GM21619 (cell line): ENCODE measurements around the gene CELF4.

Experiments used
- ATAC-seq: cut with Tn5 transposase; IDR thresholded peaks from one replicate; pipeline ENCODE4 v1.9.1; 2021; ENCODE audit not compliant: unreplicated experiment

CELF4 gene

DNA sequence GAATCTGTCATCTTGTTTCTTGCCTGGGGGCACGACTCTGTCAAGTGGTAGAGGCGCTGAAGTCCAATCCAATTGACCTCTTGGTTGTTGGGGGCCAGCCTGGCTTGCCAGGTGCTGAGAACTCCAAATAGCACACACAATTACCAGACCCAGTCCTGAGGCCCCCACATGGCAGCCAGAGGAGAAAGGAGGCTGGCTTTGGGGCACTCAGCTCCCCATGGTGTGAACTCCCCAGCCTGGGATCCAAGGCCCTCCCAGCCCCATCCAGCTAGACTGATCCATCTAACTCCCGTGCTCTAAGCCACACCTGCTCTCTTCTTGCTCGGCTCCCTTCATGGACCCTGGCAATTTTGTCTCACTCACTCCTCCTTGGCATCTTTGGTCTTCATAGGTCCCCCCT is 170.0 kb downstream of the CELF4 start:
- ATAC-seq = no peak

DNA sequence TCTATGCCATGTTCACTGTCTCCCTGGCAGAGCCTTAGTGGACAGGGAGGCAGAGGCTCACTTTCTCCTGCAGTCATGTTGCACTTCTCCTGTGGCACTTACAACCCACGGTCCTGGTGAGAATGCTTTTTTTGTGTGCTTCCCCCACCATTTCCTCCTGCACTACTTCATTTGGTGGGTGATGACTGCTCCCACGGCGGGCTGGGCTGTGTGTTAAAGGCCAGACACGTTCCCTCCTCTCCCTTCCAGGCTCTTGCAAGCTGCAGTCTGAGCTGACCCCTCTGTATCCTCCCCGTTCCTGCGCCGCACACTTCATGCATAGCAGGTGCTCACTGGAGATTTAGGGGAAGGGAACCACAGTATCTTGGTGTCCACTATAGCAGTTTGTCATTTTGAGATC is 170.5 kb downstream of the CELF4 start:
- ATAC-seq = no peak

DNA sequence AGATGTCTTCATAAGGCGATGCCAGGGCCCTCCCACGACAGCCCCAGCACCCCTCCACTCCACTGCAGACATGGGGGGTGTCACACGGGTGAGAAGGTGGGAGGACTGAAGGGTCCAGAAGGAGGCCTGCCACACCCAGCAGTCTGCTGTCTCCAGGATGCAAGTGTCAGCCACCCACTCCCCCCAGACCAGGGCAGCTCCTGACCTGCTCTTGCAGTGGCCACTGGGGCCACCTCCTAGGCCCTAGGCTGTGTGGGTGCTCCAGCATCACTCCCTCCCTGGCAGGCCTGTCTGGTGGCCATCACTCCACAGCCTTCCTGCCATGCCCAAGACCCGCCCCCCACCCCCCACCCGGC is 171.0 kb downstream of the CELF4 start:
- ATAC-seq = no peak

DNA sequence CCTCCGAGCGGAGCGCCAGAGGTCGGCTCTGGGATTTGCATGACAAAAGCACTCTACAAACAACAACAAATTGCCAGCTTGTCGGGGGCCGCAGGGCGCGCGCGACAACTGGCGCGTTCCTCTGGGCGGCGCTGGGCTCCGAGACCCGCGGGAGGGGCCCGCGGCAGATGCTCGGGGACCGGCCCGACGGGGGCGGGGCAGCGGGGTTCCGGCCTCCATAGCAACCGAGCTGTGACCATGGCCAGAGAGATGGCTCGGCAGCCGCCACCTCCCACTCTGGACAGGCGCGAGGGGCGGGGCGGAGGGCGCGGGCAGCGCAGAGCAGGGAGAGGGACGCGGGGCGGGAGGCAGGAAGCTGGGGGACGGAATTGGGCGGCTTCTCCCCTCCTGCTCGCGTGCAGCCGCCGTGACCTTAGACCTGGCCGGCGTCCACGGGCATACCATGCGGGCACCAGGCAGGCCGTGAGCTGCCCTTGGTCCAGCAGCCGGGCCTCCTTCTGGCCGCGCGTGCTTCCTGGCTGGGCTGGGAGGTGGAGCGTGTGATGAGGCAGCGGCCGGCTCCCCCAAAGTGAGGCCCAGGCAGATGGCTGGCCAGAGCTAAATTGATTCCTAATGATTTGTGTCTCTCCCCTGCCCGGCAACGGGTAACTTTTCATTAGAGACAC is 171.5 kb downstream of the CELF4 start:
- no peak for ATAC-seq

DNA sequence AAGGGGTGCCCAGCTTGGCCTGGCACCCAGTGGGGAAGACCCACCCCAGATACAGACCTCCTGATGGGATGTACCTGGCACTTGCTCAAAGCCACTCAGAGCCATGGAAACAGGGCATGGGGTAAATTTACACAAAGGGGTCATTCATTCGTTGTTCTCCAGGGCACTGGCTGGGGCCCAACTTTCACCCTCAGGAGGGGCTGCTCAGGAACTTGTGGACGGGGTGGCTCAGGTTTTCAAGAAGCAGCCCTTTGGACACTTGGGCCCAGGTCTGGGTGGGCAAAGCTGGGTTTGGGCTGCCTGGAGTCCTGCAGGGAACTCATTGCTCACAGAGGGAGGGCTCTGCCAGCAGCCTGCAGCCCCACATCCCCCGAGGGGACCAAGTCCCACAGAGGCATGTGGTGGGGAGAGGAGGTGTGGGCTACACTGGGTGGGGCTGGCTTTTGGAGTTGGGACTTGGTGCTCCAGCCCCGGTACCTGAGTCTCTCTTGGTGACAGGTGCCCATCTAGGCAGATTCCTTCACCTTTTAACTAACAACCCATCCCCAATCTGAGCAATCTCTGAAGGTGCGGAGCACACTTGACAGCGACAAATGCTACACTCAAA is 172.3 kb downstream of the CELF4 start:
- no peak for ATAC-seq

DNA sequence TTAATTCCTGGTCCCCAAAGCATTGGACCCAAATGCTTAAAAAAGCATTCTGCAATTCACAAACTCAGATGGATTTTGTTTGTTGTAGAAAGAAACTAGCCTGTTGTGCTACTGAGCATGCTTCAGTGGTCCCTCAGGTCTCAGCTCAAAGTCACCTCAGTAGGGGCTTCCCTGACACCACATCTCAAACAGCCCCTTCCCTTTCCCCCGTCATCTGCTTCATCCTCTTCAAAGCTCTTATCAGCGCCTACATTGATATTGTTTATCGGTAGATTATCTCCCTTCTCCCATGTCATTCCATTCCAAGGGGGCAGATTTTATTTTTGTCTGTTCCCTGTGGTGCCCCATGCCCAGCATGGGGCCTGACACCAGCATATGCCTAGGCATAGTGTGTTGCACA is 172.9 kb downstream of the CELF4 start:
- no peak for ATAC-seq

DNA sequence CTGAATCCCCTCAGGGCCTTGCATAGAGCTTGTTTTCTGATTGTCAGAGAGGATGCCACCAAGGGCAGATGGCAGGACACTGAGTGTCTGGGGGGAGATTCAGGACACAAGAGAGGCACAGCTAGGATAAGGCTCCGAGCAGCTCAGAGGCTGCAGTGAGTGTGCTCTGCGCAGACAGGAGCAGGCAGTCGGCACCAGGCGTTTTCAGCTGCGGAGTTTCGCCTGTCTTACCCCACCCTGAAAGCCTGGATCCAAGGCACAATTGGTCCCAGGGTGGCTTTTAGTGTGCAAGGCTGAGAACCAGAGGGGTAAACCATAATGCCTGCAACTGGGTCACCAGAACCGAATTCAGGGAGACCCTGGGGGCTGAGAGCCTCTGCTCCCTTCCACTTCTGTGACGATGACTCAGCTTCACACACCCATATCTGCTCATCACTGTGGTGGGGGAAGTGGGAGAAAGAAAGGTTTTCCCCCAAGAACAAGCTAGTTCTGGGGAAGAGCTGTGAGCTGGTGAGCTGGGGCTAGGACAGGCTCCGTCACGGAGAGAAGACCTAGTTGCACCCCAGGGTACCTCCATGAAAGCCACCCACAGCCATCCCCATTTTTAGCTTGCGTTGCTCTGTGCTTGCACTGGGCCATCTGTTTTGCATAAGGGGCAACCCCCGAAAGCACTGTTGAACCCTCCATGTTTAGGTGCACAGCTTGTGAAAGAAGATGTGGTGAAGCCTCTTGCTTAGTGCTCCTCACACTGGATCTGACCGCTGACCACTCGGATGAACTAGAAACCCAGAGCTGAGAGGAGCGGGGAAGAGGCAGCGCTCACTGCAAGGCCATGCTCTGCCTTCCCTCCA is 173.7 kb downstream of the CELF4 start:
- peak; percentile 60 for ATAC-seq

DNA sequence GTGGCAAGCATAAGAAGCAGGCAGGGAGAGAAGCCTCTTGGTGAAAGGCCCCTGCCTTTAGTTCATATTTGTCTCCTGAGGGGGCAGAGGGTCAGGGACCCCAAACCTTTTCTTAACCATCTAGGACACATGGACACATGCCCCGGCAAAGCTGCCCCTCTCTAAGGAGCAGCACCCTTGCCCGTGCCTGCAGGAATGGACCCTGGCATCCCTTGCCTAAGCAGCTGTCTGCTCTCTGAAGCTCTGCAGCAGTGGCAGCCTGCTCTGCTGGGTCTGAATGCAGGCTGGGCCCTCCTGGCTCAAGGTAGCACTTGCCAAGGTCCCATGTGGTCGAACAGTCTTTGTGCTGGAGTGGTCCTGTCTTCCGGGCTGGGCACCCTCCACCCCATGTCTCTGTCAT is 174.4 kb downstream of the CELF4 start:
- ATAC-seq = no peak

DNA sequence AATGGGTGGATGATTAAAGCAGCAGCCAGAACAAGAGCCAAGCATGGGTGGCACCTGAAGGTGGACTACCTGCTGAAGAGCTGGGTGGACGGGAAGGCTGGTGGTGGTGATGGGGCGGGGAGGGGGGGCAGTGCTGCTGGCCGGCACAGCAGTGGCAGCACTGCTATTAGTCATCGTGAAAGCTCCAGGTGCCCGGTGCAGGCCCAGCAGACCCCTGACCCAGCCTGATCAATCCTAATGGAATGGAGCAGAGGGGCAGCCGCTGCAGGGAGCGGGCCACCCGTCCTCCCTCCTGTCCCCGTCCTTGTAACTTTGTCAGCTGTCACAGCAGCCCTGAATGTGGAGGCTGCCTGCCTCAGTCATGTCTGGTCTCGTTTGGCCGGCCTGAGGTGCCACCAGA is 174.9 kb downstream of the CELF4 start:
- no peak for ATAC-seq

DNA sequence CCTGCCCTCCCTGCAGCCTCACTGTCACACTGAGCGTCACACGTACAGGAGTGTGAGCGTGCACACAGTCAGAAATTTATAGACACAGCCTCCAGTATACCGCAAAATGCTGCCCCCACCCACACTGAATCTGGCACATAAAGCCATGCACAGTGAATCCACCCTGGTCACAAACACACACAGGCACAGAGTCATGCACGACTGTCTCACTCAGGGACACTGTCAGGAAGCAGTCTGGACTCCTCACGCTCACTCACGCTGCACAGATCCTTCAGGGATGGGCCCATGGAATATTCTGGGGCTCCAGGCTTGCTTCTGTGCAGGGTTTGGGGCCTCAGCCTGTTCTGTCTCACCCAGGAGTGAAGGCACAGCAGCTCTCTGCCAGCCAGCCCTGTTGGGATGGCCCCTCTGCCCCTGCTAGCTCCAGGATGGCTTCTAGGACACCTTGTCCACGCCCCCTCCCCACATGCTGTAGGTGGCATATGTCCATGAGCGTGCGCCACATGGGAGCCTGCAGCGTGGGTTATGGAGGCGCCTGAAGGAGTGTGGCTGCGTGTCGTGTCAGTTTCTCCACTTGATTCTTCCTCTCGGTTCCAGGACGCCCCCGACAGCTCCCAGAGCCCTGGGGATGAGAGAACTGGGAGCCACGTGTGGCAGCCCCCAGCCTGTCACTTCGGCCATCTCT is 175.8 kb downstream of the CELF4 start:
- ATAC-seq = no peak

DNA sequence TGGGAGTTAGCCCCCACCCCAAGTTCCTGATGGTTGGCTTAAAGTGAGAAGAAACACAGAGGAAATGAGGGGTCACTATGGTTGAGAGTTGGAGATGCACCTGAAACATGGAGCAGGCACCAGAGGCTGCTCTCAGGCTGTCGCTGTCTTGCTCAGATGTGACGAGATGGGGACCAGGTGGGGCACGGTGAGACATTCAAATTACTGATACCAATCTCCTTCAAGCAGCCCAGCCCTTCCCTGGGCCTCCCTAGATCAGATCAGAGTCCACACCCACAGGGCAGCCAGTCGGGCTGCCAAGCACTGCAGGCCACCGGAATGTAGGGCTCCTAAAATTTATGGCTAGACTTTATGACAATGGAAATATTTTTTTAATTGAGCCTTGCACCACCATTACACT is 176.6 kb downstream of the CELF4 start:
- ATAC-seq = no peak

DNA sequence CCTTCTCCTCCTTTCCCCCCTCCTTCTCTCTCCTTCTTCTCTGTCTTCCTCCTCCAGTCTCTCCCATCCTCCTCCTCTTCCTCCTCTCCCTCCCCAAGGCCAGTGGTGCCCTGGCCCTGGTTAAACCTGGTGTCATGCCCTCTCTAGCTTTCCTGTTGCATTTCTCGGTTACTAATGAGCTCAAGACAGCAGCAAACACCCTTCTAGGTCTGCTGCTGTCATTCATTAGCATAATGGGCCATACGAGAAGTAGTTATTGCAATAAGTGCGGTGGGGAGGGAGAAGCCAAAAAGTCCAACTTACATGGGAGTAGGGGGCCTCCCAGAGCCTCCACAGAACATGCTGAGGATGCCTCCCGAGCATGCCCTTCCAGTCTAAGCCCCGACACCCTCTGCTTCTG is 177.2 kb downstream of the CELF4 start:
- ATAC-seq = no peak

DNA sequence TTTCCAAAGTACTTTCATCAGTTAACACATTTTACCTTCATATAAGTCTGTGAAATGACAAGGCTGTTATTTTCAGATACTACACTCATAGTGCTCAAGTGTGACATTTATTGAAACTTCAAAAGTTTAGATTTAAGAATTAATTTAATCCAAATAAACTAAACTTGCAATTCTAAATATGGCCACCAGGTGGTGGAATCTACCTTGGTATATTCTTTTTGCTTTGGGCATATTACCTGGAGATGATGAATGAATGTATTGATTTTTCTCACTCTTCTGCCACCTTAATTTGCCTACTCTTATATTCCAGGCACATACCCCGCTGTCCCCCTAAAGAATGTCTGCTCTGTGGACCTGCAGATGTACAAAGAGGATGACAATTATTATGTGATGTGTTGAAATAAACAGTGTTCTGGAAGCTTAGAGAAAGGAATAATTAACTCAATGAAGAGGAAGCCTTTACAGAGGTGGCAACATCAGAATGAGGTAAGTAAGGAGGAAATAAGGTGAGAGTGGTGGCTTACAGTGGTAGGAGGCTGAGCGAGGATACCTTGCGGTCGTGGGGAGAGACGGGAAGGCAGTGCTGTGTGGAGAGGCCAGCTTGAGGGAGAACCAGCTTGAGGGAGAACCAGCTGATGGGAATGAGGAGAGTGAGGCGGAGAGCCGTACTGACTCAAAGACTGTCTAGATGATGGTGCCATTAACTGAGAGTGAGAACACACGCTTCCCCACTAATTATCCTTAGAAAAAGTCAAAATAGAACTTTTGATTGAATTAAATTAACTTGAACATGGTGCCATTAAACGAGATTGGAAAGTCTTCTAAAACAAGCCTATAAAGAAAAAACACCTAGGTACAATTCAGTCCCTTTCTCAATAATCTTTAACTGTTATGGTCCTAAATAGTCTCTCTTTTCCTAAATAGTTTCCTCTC is 179.5 kb downstream of the CELF4 start:
- ATAC-seq = no peak

DNA sequence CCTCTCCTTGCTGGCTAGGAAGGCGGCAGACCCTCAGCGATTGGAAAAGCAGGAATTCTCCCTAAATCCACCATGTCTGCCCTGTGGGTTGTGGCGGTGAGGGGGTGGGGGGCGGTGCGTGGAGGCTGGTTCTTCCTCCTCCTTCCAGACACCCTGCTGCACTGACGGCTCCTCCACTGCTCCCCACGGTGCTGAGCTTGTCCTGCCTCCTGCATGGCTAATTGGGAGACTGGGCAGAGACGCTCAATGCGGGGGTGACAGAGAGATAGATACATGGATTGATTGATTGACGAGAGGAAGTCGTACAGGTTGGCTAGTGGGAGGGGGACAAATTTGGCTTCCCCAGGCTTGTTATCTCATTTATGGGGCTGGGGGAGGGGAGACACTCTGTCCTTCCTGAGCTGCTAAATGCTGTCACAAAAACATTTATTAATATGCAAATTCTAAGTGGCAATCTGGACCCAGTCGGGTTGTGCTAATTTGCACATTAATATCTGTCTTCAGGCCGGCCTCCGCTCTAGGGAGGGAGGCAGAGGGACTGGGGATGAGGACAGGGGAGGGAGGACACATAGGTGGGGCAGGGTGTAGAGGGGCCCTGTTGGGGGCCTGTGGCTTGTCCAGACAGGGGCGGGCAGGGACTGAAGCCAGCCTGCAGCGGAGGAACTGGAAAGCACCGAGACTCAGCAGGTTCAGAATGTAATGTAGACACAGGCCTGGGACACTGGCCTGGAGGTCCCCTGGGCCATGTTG is 181.6 kb downstream of the CELF4 start:
- no peak for ATAC-seq

DNA sequence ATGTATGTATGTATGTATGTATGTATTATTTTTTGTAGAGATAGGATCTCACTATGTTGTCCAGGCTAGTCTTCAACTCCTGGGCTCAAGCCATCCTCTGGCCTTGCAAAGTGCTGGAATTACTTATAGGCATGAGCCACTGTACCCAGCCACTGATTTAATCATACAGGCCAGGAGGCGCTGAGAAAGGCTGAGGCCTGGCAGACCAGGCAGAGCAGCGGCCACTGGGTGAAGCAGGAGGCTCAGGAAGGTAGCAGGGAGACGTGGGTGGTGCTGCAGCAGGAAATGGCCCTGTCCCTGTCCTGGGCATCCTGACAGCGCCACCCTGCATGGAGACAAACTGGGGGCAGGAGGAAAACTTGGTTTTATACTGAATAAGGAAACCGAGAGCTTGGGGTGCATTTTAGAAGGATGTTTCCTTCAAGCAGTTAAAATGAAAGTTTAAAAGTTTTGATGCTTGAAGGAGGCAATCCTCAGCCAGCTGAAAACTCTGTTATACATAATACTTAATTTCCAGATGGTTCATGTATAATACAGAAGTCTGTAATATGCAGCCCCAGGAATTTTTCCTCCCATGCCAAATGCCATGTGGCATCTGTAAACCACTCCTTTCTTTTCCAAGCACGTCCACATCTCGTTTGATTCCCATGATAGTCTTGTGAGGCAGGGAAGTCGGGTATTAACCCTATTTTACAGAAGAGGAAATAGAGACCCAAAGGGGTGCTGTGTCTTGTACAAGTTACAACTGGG is 182.4 kb downstream of the CELF4 start:
- ATAC-seq = no peak

DNA sequence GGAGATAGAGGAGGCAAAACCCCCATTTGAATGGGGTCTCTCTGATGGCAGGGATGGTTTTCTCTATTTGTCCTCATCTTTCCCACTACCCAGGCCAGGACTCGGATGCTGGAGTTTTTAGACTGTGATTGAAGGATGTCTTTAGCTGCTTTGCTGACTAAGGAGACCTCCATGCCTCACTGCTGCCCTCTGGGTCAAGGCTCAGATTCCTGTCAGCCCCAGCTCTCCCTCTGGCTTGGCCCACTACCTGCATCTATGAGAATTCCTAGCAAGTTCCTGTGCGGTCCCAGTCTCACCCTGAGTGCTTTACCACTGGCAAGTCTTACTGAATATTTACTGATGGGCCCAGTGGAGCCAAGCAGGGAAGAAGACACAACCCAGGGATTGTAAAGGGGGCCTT is 184.0 kb downstream of the CELF4 start:
- ATAC-seq = no peak

DNA sequence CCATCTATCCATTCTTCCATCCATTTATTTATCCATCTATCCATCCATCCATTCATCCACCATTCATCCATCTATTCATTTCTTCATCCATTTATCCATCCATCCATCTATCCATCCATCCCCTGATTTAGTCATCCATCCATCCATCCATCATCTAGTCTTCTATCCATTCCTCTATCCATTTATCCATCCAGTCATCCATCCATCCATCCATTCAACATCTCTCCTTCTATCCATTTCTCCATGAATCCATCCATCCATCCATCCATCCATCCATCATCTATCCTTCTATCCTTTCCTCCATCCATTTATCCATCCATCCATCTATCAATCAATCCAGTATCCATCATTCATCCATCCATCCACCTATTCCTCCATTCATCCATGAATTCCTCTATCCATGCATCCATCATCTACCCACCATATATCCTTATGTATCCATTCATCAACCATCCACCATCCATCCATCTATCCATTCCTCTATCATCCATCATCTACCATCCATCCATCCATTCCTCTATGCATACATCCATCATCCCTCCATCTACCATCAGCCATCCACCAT is 185.0 kb downstream of the CELF4 start:
- no peak for ATAC-seq

DNA sequence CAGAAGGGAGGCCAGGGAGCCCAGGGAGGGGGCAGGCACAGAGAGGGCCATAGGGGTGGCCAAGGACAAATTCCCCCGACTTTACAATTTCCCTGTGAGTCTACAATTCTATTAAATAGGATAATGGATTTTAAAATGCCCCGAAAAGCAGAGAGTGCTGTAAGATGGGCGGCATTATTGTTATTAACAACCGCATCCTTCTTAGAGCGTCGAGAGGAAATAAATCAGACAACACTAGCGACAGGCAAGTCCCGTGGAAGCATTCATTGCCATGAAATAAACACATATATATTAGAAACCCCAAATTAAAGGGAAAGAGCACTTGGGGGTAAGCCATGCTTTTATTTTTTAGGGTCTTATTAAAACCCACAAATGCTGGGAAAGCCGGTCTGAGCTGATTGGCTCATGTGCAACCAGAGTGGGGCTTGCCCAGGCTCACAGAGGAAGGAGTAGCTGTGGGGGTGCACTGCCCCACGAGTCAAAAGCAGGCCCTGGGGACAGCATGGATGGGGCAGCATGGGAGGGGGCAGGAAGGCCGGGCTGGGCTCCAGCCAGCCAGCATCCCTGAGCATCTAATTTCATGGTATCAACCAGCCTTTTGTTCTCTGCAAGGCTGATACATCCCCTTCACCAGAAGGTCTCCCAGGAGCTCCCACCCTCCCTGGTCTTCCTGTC is 187.1 kb downstream of the CELF4 start:
- ATAC-seq = no peak
